ENCODE measurements around the gene CD82. TPM values are rescaled to one million over a fixed set of nuclear protein-coding genes. Genes with fewer than 3 reads are reported as not detected.

CD82 gene
- total and polyA plus RNA-seq, 2 of the 8 experiments (the other 6 are each of a cell fraction or from before 2014, with no cell fraction given): 7.9 to 10.3 TPM

DNA sequence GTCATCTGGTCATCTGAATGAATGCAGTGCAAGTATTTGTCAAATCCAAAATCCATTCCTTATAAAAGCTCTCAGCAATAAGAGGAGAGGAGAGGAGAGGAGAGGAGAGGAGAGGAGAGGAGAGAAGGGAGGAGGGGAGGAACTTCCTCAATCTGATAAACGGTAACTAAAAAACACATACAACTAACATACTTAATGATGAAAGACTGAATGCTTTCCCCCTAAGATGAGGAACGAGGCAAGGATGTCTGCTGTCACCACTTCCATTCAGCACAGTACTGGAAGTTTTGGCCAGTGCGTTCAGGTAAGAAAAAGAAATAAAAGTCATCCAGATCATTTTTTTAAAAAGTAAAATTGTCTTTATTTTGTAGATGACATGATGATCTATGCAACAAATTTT is 80.4 kb downstream of the CD82 start:
- H3K4me3 ChIP-seq (ENCODE audit: extremely low read depth in 1 of 4, insufficient read depth in 2 of 4, low read depth in 3 of 4, low read length in 4 of 4): no peak overlapping the region
- no peak overlapping the region for H2AFZ ChIP-seq (ENCODE audit: low read length)
- POLR2A ChIA-PET (ENCODE audit: partially characterized antibody): no interaction called here
- H3K27me3 ChIP-seq (replicated peaks in 1 of 4; ENCODE audit: control insufficient read depth in 3 of 4, extremely low read depth in 1 of 4, insufficient read depth in 3 of 4, low read length in 3 of 4): no peaks in the 10 kb centered on the region
- H3K27ac ChIP-seq (ENCODE audit: low read depth, low read length): no peak overlapping the region
- no peak overlapping the region for H2BK5ac ChIP-seq (ENCODE audit: low read depth, low read length)
- no peaks in the 10 kb centered on the region for H3K36me3 ChIP-seq (ENCODE audit: control insufficient read depth in 2 of 4, insufficient read depth in 4 of 4, low read length in 3 of 4)
- no peak overlapping the region for H3K23ac ChIP-seq (ENCODE audit: insufficient read length)
- CTCF ChIA-PET (ENCODE audit: partially characterized antibody): no interaction called here
- TF ChIP-seq SP4 (IDR thresholded peaks at IDR 0.05; ENCODE audit: low read length): no peak
- no peak for TF ChIP-seq NRF1 (IDR thresholded peaks at IDR 0.05; ENCODE audit: low read depth, low read length)
- no peak for TF ChIP-seq SP2 (IDR thresholded peaks at IDR 0.05; ENCODE audit: low read length)
- TF ChIP-seq CBX8 (IDR thresholded peaks at IDR 0.05; ENCODE audit: borderline replicate concordance, low read depth, low read length): no peak
- TF ChIP-seq RFX5 (IDR thresholded peaks at IDR 0.05; ENCODE audit: borderline replicate concordance, low read depth, low read length): no peak
- no peak for TF ChIP-seq KDM4A (IDR thresholded peaks at IDR 0.05; ENCODE audit: low read depth, low read length, severe bottlenecking)
- no peak for TF ChIP-seq ASH2L (IDR thresholded peaks at IDR 0.05; ENCODE audit: low read length)
- no peak for TF ChIP-seq RAD21 (IDR thresholded peaks at IDR 0.05 in 1 of 2, conservative IDR thresholded peaks at IDR 0.05 in 1 of 2; ENCODE audit: low read depth in 2 of 2, low read length in 2 of 2)
- no peak for TF ChIP-seq HDAC2 (IDR thresholded peaks at IDR 0.05; ENCODE audit: borderline replicate concordance in 1 of 2, low read depth in 2 of 2, low read length in 2 of 2)
- no peak for TF ChIP-seq SUZ12 (IDR thresholded peaks at IDR 0.05; ENCODE audit: low read length)
- TF ChIP-seq, protein P1, sequence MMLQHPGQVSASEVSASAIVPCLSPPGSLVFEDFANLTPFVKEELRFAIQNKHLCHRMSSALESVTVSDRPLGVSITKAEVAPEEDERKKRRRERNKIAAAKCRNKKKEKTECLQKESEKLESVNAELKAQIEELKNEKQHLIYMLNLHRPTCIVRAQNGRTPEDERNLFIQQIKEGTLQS (IDR thresholded peaks at IDR 0.05; ENCODE audit: insufficient read depth, low read depth, low read length): no peak
- DNase-seq (ENCODE audit: low read depth in 1 of 2, low spot score in 2 of 2) (no peak), FAIRE-seq (no peak)
- H2BK20ac ChIP-seq (ENCODE audit: low read length): no peak overlapping the region
- no peak overlapping the region for H2BK12ac ChIP-seq (ENCODE audit: low read depth, low read length)
- no peak overlapping the region for H3K4ac ChIP-seq (replicated peaks; ENCODE audit: insufficient read length, low read depth, low read length)
- H2AK5ac ChIP-seq (ENCODE audit: low read depth, low read length): no peak overlapping the region
- no peaks in the 10 kb centered on the region for H3K79me2 ChIP-seq (ENCODE audit: control insufficient read depth in 1 of 2, insufficient read depth in 2 of 2, low read length in 2 of 2)
- no peak overlapping the region for H4K91ac ChIP-seq (replicated peaks; ENCODE audit: insufficient read length, low read length)
- H4K8ac ChIP-seq (ENCODE audit: extremely low read depth, insufficient read depth, low read length): no peak overlapping the region
- no peaks in the 10 kb centered on the region for H4K20me1 ChIP-seq (replicated peaks in 1 of 2; ENCODE audit: control insufficient read depth in 1 of 2, insufficient read depth in 2 of 2, low read length in 2 of 2)
- H2BK15ac ChIP-seq (ENCODE audit: low read length): no peak overlapping the region
- no peak overlapping the region for H3K18ac ChIP-seq (ENCODE audit: extremely low read depth, low read length)
- H3K9me3 ChIP-seq (ENCODE audit: insufficient read depth in 2 of 2, low read depth in 1 of 2, low read length in 1 of 2): peaks cover 0 to 3% of the 10 kb centered on the region in 2 experiments; a peak in 2 of 4 replicates
- no peak overlapping the region for H3K4me2 ChIP-seq (ENCODE audit: insufficient read depth in 1 of 2, low read depth in 2 of 2, low read length in 2 of 2)
- no peak overlapping the region for H3K14ac ChIP-seq (ENCODE audit: insufficient read length)
- H3K9ac ChIP-seq (replicated peaks in 1 of 4; ENCODE audit: extremely low read depth in 1 of 4, low read depth in 3 of 4, low read length in 3 of 4): no peak overlapping the region
- no peaks in the 10 kb centered on the region for H3K4me1 ChIP-seq (replicated peaks in 1 of 4; ENCODE audit: control insufficient read depth in 3 of 4, insufficient read depth in 4 of 4, low read length in 3 of 4)
- no peaks in the 10 kb centered on the region for H3K23me2 ChIP-seq (ENCODE audit: low read depth, low read length)
- H3K56ac ChIP-seq (replicated peaks; ENCODE audit: insufficient read length, low read depth, low read length): no peak overlapping the region
- no peak overlapping the region for H4K5ac ChIP-seq (ENCODE audit: insufficient read length, low read depth, low read length)
- H3K79me1 ChIP-seq (ENCODE audit: low read depth, low read length): no peaks in the 10 kb centered on the region
- WGBS, 2 experiments (ENCODE audit: extremely low coverage in 1 of 2, insufficient coverage in 1 of 2, insufficient read length in 1 of 2, insufficient replicate concordance in 2 of 2, low coverage in 1 of 2, low lambda C conversion rate in 2 of 2, missing lambda C conversion rate in 1 of 2): 89% methylated on average over 3 of the region's 3 CpGs; no CpG with 5 or more reads in 1 of the 2 experiments
- H2BK120ac ChIP-seq (replicated peaks; ENCODE audit: low read depth, low read length): no peak overlapping the region
